Measurements from ENCODE around the gene GPHN. TPM values are rescaled to one million over a fixed set of nuclear protein-coding genes. Genes with fewer than 3 reads are reported as not detected.

GPHN gene
- total RNA-seq, 1 donor from 2014 or later = 12.9 TPM

DNA sequence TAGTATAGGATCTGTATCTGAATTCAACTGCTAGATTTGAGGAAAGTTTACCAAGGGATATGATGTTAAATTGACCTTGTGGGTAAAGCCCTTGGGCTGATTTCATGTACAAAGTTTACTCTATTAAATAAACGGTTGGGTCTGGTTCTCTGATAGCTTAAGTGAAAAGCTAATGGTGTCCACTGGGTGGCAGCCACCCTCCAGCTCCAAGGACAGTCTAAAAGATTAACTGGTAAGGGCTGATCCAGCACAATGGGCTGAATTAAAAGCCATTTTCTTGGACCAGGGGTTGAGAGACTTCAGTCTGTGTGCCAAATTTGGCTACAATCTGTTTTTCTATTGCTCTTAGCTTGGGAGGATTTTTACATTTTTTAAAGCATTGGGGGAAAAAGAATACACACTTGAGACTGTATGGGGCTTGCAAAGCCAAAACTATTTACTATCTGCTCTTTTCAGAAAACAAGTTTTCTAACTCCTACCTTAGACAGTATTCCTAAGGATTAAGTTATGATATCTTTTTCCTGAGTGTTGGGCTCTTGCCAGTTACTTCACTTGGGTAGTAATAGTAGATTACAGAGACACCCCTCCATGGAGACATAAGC, 116.5 kb downstream of the GPHN start:
- H3K27me3 ChIP-seq (ENCODE audit: control insufficient read depth, insufficient read depth, low read length) = no peaks in the 10 kb centered on the region
- H3K36me3 ChIP-seq (ENCODE audit: control insufficient read depth, insufficient read depth, low read length) = no peaks in the 10 kb centered on the region
- no peak overlapping the region for H3K4me3 ChIP-seq (ENCODE audit: low read depth, low read length)
- TF ChIP-seq CTCF (IDR thresholded peaks at IDR 0.05; ENCODE audit: insufficient read depth, low read length, poor library complexity, severe bottlenecking) = peak; percentile 74
- no peak for DNase-seq (ENCODE audit: low read depth)

GRCh38 chr14:66628636-66629035, 120.7 kb downstream of the GPHN start:
- Histone ChIP-seq H3K27me3 (ENCODE audit: control insufficient read depth, insufficient read depth, low read length) (no peaks in the 10 kb centered on the region), H3K4me3 (ENCODE audit: low read depth, low read length) (no peak overlapping the region), H3K36me3 (ENCODE audit: control insufficient read depth, insufficient read depth, low read length) (no peaks in the 10 kb centered on the region)
- TF ChIP-seq CTCF (IDR thresholded peaks at IDR 0.05; ENCODE audit: insufficient read depth, low read length, poor library complexity, severe bottlenecking) = no peak
- no peak for DNase-seq (ENCODE audit: low read depth)

DNA sequence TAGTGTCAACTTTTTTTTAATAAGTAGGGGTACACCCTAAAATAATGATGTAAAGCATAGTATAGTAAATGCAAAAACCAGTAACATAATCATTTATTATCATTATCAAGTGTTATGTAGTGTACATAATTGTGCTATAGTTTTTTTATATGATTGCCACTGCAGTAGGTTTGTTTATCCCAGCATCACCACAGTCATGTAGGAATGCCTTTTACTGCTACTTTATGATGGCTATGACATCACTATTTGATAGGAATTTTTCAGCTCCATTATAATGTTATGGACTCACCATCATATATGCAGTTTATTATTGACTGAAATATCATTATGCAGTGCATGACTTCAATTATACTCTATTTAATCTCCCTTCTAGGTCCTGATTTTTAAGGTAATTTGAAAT, 121.6 kb downstream of the GPHN start:
- Histone ChIP-seq H3K4me3 (ENCODE audit: low read depth, low read length) (no peak overlapping the region), H3K27me3 (ENCODE audit: control insufficient read depth, insufficient read depth, low read length) (no peaks in the 10 kb centered on the region), H3K36me3 (ENCODE audit: control insufficient read depth, insufficient read depth, low read length) (no peaks in the 10 kb centered on the region)
- no peak for DNase-seq (ENCODE audit: low read depth)
- TF ChIP-seq CTCF (IDR thresholded peaks at IDR 0.05; ENCODE audit: insufficient read depth, low read length, poor library complexity, severe bottlenecking) = no peak

- no peak for TF ChIP-seq CTCF (IDR thresholded peaks at IDR 0.05; ENCODE audit: insufficient read depth, low read length, poor library complexity, severe bottlenecking)
These were observed 126.9 kb downstream of the GPHN start for GRCh38 chr14:66634876-66635275.

DNA sequence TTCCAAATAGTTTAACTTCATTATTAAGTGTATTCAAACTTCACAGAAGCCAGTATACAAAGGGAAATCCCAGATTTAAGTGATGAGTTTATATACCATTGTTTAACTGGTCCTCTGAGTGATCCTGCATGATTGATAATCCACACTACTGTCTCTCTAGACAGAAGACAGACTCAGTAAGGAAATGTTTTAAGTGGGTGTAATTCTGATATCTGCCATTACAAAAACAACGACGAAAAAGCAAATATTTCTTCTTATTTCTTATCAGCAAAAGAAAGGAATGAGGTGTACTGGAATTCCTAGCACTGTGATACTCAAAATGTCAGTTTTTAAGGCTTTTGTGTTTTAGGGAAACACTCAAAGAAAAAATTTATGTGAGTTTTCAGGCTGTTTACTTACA, 127.5 kb downstream of the GPHN start:
- no peaks in the 10 kb centered on the region for H3K36me3 ChIP-seq (ENCODE audit: control insufficient read depth, insufficient read depth, low read length)
- TF ChIP-seq CTCF (IDR thresholded peaks at IDR 0.05; ENCODE audit: insufficient read depth, low read length, poor library complexity, severe bottlenecking) = no peak
- H3K27me3 ChIP-seq (ENCODE audit: control insufficient read depth, insufficient read depth, low read length) = no peaks in the 10 kb centered on the region
- no peak for DNase-seq (ENCODE audit: low read depth)
- H3K4me3 ChIP-seq (ENCODE audit: low read depth, low read length) = no peak overlapping the region

More at GRCh38 chr14:66634876-66635275, 126.9 kb downstream of the GPHN start:
- Histone ChIP-seq H3K27me3 (ENCODE audit: control insufficient read depth, insufficient read depth, low read length) (no peaks in the 10 kb centered on the region), H3K4me3 (ENCODE audit: low read depth, low read length) (no peak overlapping the region), H3K36me3 (ENCODE audit: control insufficient read depth, insufficient read depth, low read length) (no peaks in the 10 kb centered on the region)
- DNase-seq (ENCODE audit: low read depth) = no peak

GRCh38 chr14:66636240-66636639, 128.3 kb downstream of the GPHN start:
- H3K36me3 ChIP-seq (ENCODE audit: control insufficient read depth, insufficient read depth, low read length) = no peaks in the 10 kb centered on the region
- no peak for DNase-seq (ENCODE audit: low read depth)
- no peaks in the 10 kb centered on the region for H3K27me3 ChIP-seq (ENCODE audit: control insufficient read depth, insufficient read depth, low read length)
- TF ChIP-seq CTCF (IDR thresholded peaks at IDR 0.05; ENCODE audit: insufficient read depth, low read length, poor library complexity, severe bottlenecking) = no peak
- H3K4me3 ChIP-seq (ENCODE audit: low read depth, low read length) = no peak overlapping the region

All from kidney epithelial cell (primary cell).